GM18507 (cell line): ENCODE data around the gene MACF1.

Experiments used
- DNase-seq: peaks from one replicate; pipeline ENCODE4 v3.0.0; 2011; ENCODE audit warnings: low read depth; ENCODE audit not compliant: insufficient read length; ENCODE audit errors: extremely low spot score
- FAIRE-seq: peaks from 2 replicates; lab custom pipeline; 2011; peaks lifted over from hg19 to GRCh38; lab: Jason Lieb, UNC

The MACF1 gene

DNA sequence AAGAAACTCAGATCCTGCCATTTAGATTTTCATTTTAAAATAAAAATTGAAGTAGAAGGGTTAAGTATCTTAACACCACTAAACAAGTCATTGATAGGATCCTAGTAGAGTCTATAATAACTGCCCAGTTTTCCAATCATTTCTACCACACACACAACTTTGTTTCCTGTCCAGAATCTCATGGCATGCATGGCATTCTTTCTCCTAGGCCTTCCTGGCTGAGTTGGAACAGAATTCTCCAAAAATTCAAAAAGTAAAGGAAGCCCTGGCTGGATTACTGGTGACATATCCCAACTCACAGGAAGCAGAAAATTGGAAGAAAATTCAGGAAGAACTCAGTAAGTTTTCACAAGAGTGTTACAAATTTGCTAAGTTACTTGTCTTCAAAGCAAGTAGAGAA lies 175.5 kb downstream of the MACF1 start:
- DNase-seq, result no peak
- FAIRE-seq, result no peak

DNA sequence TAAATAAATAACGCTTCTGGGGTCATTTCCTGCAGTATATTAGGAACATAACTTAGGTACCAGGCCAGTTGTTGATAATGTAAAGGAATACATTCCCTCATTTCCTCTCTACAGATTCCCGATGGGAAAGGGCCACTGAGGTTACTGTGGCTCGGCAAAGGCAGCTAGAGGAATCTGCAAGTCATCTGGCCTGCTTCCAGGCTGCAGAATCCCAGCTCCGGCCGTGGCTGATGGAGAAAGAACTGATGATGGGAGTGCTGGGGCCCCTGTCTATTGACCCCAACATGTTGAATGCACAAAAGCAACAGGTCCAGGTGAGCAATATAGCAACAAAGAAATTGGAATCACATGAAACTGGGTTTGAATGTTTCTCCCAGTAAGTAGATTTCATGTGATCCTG lies 177.3 kb downstream of the MACF1 start:
- no peak for DNase-seq
- FAIRE-seq, result no peak

DNA sequence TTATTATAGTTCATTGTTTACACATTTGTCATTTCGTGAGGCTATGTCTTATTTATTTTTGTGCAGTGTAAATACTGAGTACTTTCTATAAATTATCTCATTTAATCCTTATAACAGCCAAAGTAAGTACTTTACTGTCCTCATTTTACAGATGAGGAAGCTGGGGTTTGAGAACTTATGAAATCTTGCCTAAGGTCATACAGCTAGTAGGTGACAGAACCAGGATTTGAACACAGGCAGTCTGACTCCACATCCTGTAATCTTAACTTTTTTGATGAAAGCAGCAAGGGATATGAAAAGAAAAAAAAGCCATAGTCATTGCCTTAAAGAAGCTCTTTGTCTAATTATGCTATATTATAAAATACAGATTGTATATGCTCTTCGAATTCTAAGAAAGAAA lies 179.8 kb downstream of the MACF1 start:
- DNase-seq (no peak), FAIRE-seq (no peak)

DNA sequence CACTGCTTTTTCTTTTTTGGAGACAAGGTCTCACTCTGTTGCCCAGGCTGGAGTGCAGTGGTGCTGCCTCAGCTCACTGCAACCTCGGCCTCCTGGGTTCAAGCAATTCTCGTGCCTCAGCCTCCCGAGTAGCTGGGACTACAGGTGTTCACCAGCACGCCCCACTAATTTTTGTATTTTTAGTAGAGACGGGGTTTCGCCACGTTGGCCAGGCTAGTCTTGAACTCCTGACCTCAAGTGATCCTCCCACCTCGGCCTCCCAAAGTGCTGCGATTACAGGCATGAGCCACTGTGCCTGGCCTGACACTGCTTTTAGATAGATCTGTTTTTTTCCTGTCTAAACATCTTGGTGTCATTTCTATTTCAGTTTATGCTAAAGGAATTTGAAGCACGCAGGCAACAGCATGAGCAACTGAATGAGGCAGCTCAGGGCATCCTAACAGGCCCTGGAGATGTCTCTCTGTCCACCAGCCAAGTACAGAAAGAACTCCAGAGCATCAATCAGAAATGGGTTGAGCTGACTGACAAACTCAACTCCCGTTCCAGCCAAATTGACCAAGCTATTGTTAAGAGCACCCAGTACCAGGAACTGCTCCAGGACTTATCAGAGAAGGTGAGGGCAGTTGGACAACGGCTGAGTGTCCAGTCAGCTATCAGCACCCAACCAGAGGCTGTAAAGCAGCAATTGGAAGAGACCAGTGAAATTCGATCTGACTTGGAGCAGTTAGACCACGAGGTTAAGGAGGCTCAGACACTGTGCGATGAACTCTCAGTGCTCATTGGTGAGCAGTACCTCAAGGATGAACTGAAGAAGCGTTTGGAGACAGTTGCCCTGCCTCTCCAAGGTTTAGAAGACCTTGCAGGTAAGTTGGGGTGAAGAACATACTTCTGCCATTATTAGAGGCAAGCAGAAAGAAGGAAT lies 180.8 kb downstream of the MACF1 start:
- FAIRE-seq (no peak), DNase-seq (no peak)

DNA sequence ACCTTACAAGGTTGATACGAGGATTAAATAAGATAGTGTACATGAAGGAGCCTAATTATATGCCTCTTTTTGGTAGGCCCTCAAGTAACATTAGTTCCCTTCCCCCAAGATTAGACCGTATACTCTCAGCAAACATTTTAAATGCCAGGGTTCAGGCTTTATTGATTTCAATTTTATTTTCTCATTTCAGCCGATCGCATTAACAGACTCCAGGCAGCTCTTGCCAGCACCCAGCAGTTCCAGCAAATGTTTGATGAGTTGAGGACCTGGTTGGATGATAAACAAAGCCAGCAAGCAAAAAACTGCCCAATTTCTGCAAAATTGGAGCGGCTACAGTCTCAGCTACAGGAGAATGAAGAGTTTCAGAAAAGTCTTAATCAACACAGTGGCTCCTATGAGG lies 182.5 kb downstream of the MACF1 start:
- FAIRE-seq (no peak), DNase-seq (no peak)

DNA sequence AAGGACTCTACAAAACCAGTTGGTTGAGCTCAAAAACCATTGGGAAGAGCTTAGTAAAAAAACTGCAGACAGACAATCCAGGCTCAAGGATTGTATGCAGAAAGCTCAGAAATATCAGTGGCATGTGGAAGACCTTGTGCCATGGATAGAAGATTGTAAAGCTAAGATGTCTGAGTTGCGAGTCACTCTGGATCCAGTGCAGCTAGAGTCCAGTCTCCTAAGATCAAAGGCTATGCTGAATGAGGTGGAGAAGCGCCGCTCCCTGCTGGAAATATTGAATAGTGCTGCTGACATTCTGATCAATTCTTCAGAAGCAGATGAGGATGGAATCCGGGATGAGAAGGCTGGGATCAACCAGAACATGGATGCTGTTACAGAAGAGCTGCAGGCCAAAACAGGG lies 183.0 kb downstream of the MACF1 start:
- DNase-seq (no peak), FAIRE-seq (no peak)

DNA sequence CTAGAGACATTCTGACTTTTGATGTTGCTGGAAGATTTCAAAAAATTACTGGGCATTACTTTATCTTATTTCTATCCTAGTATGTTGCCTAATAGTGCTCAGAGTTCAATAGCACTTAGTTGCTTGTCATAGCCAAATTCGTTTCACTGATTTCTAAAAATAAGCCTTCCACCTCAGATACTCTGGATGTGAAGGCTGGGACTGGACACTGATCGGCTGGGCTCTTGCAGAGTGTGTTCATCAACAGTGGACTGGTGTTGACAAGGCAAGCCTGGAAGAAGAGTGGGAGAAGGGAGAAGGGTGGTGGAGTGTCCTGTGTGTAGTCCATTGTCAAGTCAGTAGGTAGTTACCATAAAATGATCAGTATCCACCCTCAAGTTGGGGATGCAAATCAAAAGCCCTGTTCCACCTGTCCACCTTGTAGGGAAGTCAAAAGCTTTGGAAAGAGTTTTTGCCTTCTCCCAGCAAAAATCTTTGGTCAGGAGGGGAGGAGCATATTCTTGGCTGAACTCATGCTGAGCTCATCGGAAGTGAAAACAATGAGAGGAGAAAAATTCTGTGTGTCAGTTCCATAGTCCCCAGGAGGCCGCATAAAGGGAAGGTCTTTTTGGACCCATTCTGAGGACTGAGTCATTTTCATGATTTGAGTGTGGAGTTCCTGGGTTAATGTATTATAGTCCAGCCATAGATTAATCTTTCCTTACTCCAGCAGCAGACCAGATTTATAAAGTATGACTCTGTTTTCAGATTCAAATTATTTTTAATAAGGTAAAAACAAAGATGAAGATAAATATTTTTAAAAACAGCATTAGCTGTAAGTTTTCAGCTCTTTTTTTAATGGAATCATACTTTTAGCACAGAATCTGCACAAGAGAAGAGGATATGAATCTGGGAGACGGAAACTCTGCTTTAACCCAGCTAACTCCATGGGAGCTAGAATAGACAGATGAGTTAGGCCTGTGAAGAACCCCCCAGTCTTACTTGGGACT lies 187.5 kb downstream of the MACF1 start:
- FAIRE-seq (no peak), DNase-seq (no peak)

DNA sequence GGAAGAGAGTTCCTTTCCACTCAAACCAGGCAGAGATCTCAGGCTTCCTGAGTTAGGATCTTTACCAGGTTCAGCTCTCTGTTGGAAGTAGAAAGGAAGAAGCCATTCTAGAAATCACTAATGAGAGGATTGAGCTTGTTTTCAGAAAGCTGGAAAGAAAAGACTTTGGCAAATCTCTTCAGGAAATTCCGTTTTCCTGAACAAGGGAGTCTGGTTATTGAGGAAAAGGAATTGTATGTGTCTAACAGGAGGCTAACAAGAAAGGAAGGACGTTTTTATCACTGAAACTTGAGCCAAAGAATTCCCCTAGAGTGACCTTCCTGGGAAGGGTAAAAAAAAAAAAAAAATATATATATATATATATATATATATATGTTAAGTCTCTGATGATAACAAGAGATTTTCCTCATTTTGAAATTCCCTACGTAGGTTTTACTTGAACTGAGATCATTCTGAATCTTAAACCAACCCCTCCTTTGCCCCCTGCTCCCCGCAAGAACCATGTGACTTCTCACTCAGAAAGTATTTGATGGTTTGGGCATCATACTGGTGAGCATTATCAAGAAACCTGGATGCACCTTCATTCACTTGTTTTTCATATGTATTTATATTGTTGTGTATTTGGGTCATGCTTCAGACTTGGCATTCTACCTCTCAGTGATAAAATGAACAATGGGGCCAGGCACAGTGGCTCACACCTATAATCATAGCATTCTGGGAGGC lies 188.5 kb downstream of the MACF1 start:
- DNase-seq, result no peak
- no peak for FAIRE-seq

DNA sequence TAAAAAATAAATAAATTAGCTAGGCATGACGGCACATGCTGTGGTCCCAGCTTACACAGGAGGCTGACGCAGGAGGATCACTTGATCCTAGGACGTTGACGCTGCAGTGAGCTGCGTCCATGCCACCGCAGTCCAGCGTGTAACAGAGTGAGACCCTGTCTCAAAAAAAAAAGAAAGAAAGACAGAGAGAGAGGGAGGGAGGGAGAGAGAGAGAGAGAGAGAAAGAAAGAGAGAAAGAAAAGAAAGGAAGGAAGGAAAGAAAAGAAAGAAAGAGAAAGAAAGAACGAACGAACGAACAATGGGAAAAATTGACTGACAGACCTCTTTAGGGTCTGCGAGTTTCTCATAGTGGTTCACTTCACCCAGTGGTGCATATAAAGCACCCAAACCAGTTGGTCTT lies 189.2 kb downstream of the MACF1 start:
- no peak for FAIRE-seq
- no peak for DNase-seq

DNA sequence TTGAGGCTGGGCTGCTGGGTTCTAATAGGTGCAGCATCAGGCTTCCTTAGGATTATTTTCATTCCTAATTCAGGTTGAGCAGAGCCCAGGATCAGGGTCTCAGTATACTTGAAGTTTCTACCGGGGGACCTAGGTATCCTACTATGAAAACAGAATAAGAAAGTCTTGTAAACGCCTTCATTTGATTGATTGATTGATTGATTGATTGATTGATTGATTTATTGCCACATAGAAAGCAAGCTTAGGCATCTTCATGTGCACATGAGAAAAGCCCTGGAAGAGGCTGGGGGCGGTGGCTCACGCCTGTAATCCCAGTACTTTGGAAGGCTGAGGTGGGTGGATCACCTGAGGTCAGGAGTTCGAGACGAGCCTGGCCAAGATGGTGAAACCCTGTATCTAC lies 189.6 kb downstream of the MACF1 start:
- no peak for FAIRE-seq

DNA sequence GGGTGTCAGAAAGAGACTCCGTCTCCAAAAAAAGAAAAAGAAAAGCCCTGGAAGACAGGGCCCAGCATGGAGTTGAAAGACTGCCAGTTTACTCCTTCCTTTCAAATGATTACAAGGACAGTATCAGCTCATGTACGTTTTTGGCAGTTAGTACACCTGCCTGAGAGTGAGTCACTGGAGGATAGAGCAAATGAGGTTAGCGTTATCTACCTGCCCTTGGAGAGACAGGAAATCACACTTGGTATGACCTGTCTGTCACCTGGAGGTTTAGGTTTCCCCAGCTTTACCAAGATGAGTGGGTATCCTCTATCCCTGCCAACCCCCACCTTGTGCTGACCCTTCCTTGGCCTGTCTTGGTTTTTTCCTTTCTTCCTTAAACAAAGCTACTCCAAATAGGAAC lies 190.1 kb downstream of the MACF1 start:
- DNase-seq, result no peak
- peak; percentile 9 for FAIRE-seq

More for the DNA sequence above, 189.6 kb downstream of the MACF1 start:
- DNase-seq, result no peak

DNA sequence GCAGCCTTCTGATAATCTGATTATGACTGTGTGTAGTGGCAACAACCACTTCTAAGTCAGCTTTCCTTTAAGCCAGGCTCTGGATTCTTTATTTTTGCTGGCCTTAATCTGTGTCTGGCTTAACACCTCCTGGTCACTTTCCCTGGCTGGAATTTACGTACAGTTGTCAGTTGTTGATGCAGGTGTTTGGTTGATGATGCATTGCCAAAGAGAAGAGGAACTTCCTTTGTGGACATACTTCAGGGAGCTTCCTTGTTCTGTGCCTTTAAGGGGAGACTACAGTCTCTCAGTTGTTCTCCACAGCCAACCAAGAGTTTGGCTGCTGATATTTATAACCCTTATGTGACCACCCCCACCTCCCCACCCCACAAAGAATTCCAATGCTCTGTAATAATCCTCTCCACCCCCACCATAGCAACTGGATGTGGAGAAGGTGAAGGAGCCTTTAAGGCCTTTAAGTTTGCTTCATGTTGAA lies 190.9 kb downstream of the MACF1 start:
- DNase-seq (no peak), FAIRE-seq (no peak)

DNA sequence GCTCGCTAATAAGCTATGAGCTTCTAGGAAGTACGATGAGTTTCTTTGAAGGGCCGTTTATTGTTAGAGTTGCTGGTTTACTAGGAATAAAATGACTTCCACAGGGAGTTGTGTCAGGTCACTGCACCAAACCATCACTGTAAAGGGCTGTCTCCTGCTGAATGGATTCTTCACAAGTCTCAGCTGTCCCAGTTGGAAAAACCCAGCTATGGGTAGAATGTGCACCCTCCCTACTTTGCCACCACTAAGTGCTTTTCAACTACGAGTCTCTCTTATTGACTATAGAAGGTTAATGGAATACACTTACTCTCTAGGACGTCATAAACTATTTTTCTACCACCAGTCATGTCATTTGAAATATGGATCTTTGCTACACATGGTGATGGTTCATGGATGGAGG lies 192.2 kb downstream of the MACF1 start:
- FAIRE-seq (no peak), DNase-seq (no peak)

DNA sequence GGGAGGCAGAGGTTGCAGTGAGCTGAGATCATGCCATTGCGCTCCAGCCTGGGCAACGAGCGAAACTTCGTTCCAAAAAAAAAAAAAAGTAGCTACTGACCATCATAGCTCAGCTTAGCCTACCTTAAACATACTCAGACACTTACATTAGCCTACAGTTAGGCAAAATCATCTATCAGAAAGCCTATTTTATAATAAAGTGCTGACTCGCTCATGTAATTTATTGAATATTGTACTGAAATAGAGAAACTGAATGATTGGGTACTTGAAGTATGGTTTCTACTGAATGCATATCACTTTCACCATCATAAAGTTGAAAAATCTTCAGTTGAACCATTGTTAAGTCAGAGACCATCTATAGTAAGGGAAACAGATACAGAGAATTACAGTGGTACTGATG lies 193.0 kb downstream of the MACF1 start:
- DNase-seq, result no peak
- no peak for FAIRE-seq

DNA sequence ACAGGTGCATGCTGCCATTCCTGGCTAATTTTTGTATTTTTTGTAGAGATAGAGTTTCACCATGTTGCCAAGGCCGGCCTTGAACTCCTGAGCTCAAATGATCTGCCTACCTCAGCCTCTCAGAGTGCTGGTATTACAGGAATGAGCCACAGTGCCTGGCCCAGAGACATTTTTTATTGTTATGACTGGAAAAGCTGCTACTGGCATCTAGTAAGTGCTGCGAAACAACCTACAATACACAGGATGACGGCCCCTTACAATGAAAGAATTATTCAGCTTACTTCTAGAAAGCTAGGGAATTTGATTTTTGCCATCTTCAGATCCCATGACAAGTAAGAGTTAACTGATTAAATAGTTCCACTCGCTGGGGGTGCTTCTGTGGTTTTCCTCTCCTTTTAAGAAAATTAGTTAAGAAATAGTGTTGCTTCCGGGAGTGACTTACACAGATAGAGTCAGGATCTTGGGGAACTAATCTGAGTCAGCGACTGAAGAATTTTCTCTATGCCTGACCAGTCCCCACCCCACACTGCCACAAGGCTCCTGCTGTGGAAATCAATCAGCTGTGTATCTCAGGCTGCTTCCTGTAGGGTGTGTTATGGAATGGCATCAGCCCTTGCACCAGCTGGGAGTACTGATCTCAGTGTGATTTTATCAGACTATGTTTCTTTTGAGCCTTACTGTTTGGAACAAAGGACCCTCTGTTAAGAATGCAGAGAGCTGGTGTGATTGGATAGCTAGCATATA lies 194.0 kb downstream of the MACF1 start:
- DNase-seq, result no peak

DNA sequence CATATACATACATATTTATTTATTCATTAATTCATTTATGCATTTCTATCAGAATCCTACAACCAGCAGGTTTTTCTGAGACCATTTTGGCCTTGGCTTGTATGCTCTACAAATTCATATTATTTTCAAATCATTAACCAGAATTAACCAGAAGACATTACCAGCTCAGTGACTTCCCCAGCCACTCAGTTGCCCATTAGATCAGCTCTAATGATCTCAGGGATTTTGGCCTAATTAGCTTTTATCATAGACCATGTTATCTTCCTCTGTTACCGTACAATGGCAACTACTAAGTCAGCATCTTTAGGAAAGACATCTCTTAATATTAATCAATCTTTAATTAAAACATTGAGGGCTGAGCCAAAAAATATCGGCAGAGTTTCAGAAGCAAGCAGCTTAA lies 196.6 kb downstream of the MACF1 start:
- FAIRE-seq, result no peak
- no peak for DNase-seq

More for the DNA sequence above, 194.0 kb downstream of the MACF1 start:
- FAIRE-seq, result peak; percentile 50

DNA sequence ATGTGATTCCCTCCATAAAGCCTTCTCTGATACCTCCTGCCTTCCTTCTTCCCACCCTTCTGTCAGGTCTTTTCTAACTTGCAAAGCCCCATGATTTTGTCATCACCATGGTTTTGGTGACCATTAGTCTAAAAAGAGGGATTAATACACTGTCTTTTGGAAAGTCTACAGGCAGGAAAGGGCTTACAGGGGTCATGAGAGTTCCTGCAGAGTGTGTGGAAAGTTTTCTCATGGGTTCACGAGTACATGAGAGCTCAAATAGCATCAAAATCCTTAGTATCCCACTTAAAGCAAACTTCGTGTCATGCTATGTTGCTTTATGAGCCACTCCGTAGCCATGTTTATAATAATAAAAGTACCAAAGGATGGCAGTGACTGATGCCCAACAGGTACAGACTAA lies 200.4 kb downstream of the MACF1 start:
- FAIRE-seq, result no peak
- no peak for DNase-seq

DNA sequence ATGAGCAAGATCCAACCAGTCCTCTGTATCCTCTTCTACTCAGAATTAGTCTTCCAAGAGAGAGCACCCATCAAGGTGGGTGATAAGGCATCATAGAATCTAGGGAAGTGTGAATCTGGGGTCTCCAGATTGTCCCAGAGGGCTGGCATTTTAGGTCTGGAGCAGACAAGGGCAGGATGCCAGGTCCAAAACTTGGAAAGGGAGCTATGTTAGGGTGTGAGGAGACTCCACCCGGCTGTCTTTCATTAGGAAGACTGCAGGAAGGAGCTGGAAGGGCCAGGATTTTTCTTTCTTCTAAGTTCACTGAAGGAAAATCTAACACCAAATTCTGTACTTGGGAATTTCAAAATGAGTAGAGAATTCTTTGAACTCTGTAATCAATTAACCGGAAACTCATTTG lies 200.9 kb downstream of the MACF1 start:
- DNase-seq (no peak), FAIRE-seq (no peak)
